GM20000 (cell line): Measurements from ENCODE around the gene HOXA2.

Experiments used
- DNase-seq: peaks from one replicate; pipeline ENCODE4 v3.0.0; 2012; ENCODE audit warnings: low spot score
- CTCF ChIP-seq: IDR thresholded peaks from 2 replicates; pipeline ENCODE4 v1.5.1; 2012; ENCODE audit warnings: mild to moderate bottlenecking, control low read depth; ENCODE audit errors: extremely low read depth, missing control alignments

HOXA2 gene

GRCh38 chr7:27078616-27079233 is 23.8 kb downstream of the HOXA2 start:
- DNase-seq, result no peak
- TF ChIP-seq CTCF, result no peak

- DNase-seq, result no peak
- TF ChIP-seq CTCF, result no peak
These were observed 29.4 kb downstream of the HOXA2 start for GRCh38 chr7:27073076-27073475.

GRCh38 chr7:27071622-27072390 is 30.7 kb downstream of the HOXA2 start:
- DNase-seq, result no peak
- TF ChIP-seq CTCF, result no peak

- no peak for TF ChIP-seq CTCF
- no peak for DNase-seq
These were observed 34.2 kb downstream of the HOXA2 start for GRCh38 chr7:27068259-27068658.

GRCh38 chr7:27066148-27066547 is 36.3 kb downstream of the HOXA2 start:
- TF ChIP-seq CTCF, result no peak
- DNase-seq, result no peak

- no peak for DNase-seq
- no peak for TF ChIP-seq CTCF
These were observed 36.8 kb downstream of the HOXA2 start for GRCh38 chr7:27065709-27066108.

GRCh38 chr7:27064661-27065060 is 37.8 kb downstream of the HOXA2 start:
- TF ChIP-seq CTCF, result no peak
- DNase-seq, result no peak
